ENCODE results near the gene TBC1D9.

DNA sequence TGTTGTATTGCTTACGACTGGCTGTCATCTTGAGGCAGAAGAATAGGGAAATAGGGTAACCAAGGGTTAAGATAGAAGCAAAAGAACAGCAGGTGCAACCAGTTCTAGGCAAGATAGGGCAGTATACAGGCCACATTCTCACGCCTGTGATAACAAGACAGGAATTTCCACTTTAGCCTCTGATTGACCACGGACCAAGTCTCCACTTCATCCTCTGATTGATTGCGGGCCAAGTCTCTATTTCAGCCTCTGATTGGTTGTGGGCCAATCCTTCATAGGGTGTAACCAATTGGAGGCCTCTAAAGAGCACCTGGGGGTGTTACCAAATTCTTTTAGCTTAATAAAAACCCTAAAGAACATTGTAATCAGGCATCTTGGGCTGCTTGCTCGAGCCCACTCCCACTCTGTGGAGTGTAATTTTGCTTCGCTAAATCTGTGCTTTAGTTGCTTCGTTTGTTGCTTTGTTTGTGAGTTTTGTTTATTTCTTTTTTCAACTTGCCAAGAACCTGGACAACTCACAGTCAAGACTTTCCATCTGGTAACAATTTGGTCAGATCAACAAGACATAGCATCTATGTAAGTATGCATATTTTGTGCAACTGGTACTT, 8.7 kb upstream of the TBC1D9 start:
- TF ChIP-seq, protein P1, sequence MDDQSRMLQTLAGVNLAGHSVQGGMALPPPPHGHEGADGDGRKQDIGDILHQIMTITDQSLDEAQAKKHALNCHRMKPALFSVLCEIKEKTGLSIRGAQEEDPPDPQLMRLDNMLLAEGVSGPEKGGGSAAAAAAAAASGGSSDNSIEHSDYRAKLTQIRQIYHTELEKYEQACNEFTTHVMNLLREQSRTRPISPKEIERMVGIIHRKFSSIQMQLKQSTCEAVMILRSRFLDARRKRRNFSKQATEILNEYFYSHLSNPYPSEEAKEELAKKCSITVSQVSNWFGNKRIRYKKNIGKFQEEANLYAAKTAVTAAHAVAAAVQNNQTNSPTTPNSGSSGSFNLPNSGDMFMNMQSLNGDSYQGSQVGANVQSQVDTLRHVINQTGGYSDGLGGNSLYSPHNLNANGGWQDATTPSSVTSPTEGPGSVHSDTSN (IDR thresholded peaks at IDR 0.05) = peak; percentile 71
- TF ChIP-seq EZH2phosphoT487 (IDR thresholded peaks at IDR 0.05; ENCODE audit: borderline replicate concordance, low read depth) (no peak), TEAD4 (IDR thresholded peaks at IDR 0.05; ENCODE audit: borderline replicate concordance, insufficient read depth) (no peak), NRF1 (IDR thresholded peaks at IDR 0.05; ENCODE audit: low read depth, low read length) (no peak), EP300 (IDR thresholded peaks at IDR 0.05; ENCODE audit: borderline replicate concordance in 1 of 2, low read depth in 1 of 2, low read length in 1 of 2) (no peak), POLR2AphosphoS5 (IDR thresholded peaks at IDR 0.05; ENCODE audit: low read depth, low read length) (no peak), FOXJ3 (CRISPR knock-in tag; IDR thresholded peaks at IDR 0.05) (no peak), RFX5 (IDR thresholded peaks at IDR 0.05; ENCODE audit: low read length) (no peak), RXRA (IDR thresholded peaks at IDR 0.05; ENCODE audit: borderline replicate concordance, low read depth) (no peak), FOXM1 (IDR thresholded peaks at IDR 0.05; ENCODE audit: low read depth) (no peak), RAD21 (IDR thresholded peaks at IDR 0.05; ENCODE audit: low read length) (no peak), ELF1 (IDR thresholded peaks at IDR 0.05) (no peak)
- TF ChIP-seq, protein P2, sequence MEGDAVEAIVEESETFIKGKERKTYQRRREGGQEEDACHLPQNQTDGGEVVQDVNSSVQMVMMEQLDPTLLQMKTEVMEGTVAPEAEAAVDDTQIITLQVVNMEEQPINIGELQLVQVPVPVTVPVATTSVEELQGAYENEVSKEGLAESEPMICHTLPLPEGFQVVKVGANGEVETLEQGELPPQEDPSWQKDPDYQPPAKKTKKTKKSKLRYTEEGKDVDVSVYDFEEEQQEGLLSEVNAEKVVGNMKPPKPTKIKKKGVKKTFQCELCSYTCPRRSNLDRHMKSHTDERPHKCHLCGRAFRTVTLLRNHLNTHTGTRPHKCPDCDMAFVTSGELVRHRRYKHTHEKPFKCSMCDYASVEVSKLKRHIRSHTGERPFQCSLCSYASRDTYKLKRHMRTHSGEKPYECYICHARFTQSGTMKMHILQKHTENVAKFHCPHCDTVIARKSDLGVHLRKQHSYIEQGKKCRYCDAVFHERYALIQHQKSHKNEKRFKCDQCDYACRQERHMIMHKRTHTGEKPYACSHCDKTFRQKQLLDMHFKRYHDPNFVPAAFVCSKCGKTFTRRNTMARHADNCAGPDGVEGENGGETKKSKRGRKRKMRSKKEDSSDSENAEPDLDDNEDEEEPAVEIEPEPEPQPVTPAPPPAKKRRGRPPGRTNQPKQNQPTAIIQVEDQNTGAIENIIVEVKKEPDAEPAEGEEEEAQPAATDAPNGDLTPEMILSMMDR (IDR thresholded peaks at IDR 0.05) = no peak
- TF ChIP-seq, protein P3, sequence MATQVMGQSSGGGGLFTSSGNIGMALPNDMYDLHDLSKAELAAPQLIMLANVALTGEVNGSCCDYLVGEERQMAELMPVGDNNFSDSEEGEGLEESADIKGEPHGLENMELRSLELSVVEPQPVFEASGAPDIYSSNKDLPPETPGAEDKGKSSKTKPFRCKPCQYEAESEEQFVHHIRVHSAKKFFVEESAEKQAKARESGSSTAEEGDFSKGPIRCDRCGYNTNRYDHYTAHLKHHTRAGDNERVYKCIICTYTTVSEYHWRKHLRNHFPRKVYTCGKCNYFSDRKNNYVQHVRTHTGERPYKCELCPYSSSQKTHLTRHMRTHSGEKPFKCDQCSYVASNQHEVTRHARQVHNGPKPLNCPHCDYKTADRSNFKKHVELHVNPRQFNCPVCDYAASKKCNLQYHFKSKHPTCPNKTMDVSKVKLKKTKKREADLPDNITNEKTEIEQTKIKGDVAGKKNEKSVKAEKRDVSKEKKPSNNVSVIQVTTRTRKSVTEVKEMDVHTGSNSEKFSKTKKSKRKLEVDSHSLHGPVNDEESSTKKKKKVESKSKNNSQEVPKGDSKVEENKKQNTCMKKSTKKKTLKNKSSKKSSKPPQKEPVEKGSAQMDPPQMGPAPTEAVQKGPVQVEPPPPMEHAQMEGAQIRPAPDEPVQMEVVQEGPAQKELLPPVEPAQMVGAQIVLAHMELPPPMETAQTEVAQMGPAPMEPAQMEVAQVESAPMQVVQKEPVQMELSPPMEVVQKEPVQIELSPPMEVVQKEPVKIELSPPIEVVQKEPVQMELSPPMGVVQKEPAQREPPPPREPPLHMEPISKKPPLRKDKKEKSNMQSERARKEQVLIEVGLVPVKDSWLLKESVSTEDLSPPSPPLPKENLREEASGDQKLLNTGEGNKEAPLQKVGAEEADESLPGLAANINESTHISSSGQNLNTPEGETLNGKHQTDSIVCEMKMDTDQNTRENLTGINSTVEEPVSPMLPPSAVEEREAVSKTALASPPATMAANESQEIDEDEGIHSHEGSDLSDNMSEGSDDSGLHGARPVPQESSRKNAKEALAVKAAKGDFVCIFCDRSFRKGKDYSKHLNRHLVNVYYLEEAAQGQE (IDR thresholded peaks at IDR 0.05; ENCODE audit: low read depth, low read length) = no peak

All from SK-N-SH (cell line).